Measurements from ENCODE around the gene GPRIN2. TPM values are rescaled to one million over a fixed set of nuclear protein-coding genes. Genes with fewer than 3 reads are reported as not detected.
A peak's percentile ranks its signal among the peaks of the same experiment; 100 is the strongest.
"Not testable (repeated sequence)": the region's sequence is repeated elsewhere in the genome, so short reads cannot be mapped to it uniquely, and the experiment has no call there.

Gene GPRIN2
- total RNA-seq, 2 experiments from 2014 or later = not detected

DNA sequence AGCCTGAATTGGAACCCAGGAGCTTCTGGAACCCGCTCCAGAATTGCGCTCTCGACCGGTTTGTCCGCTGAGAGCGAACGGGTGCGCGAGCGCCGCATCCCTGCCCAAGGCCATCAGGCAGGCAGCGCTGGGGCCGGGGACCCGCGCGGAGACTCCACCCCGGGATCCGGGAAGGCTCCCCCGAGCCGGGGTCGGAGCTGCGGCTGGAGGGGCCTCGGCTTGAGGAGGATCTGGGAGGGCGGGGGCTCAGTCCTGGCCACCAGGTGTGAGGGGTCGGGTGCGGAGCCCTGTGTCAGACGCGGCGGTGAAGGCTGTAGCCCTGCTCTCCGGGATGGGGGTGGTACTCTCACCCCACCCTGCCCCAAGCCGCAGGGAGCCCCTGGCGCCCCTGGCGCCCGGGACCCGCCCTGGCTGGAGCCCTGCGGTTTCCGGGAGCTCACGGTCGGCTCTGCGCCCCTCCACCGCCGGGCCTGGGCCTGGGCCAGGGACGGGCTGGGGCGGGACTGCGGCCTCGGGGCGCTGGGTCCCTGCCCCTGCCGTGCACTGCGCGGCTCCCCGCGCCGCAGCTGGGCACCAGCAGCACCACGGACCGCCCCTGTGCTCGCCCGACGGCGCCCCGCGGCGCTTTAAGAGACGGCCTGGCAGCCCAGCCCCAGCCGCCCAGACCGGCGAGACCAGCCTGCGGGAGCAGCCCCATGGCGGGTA is 22.2 kb upstream of the GPRIN2 start, which contains the start of gene SYT15:
Gene SYT15, plus strand, starts transcription at position 655 of the 705 bp plus-strand sequence. Its CDS starts 41 bp downstream, at position 696.
- not testable (repeated sequence) for H3K36me3 Mint-ChIP-seq, DNase-seq, H3K27me3 Mint-ChIP-seq, H3K4me1 Mint-ChIP-seq, H3K27ac Mint-ChIP-seq, H3K4me3 Mint-ChIP-seq, H3K9me3 Mint-ChIP-seq

GRCh38 chr10:46577624-46578473 is 21.4 kb upstream of the GPRIN2 start:
- H3K9me3 Mint-ChIP-seq, H3K36me3 Mint-ChIP-seq, H3K4me3 Mint-ChIP-seq, H3K4me1 Mint-ChIP-seq, H3K27me3 Mint-ChIP-seq, DNase-seq, H3K27ac Mint-ChIP-seq: not testable (repeated sequence)

DNA sequence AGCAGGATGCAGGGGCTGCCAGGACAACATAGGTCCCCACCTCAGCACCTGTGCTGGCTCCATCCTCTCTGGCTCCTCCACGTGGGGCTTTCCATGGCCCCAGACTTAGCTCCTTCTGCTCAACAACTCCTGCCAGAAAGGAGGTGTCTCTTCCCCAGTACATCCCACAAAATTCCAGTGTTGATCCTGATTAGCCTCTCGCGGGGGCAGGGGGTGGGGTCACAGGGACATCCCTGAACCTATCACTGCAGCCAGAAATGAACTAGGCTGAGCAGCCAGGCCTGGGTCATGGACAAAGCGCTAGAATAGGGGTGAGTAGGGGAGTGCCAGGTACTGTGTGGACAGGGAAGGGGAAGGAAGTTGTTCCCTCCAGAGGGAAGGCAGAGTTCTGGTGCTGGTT is 17.4 kb upstream of the GPRIN2 start:
- H3K4me1 Mint-ChIP-seq, H3K9me3 Mint-ChIP-seq, H3K27ac Mint-ChIP-seq, H3K27me3 Mint-ChIP-seq, DNase-seq, H3K36me3 Mint-ChIP-seq, H3K4me3 Mint-ChIP-seq: not testable (repeated sequence)

GRCh38 chr10:46573314-46573713 is 16.9 kb upstream of the GPRIN2 start:
- DNase-seq, H3K27ac Mint-ChIP-seq, H3K27me3 Mint-ChIP-seq, H3K4me3 Mint-ChIP-seq, H3K9me3 Mint-ChIP-seq, H3K4me1 Mint-ChIP-seq, H3K36me3 Mint-ChIP-seq: not testable (repeated sequence)

DNA sequence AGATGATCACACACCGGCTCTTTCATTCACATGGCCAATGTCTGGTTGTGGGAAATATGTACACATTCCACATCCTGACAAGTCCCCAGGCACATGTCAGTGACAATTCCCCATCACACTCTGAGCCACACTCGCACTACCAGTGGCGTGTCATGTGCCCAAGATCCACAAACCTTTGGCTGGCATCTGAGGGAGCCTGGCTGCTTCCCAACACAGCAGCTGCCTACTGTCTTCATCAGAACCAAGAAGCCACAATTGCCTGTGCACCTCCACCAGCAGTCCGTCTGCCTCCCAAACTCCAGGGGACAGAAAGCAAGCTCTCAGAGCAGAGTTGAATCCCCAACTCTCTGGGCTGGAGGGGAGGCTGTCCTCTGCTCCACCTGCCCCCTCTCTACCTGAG is 16.3 kb upstream of the GPRIN2 start:
- not testable (repeated sequence) for H3K27me3 Mint-ChIP-seq, H3K4me3 Mint-ChIP-seq, DNase-seq

DNA sequence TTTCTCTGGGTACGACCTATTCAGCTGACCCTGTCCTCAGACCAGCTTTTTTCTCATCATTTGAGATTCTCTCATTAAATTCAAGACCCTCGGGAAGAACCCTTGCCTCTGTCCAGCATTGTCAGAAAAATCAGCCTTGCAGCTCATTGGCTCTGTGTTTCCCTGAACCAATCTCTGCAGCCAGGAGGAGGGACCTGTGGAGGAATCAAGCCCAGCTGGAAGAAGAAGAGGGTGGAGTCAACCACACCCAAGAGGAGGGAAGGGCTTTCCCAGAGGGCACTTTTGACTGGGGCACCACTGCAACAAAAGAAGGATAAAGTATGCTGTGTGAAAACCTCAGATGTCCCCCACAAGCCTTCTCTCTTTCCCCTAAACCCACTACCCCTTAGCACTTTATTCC is 14.2 kb upstream of the GPRIN2 start:
- not testable (repeated sequence) for H3K4me3 Mint-ChIP-seq, H3K9me3 Mint-ChIP-seq, H3K27ac Mint-ChIP-seq, H3K27me3 Mint-ChIP-seq, H3K4me1 Mint-ChIP-seq, DNase-seq, H3K36me3 Mint-ChIP-seq

More for the DNA sequence above, 16.3 kb upstream of the GPRIN2 start:
- H3K27ac Mint-ChIP-seq, H3K4me1 Mint-ChIP-seq, H3K36me3 Mint-ChIP-seq, H3K9me3 Mint-ChIP-seq: not testable (repeated sequence)

DNA sequence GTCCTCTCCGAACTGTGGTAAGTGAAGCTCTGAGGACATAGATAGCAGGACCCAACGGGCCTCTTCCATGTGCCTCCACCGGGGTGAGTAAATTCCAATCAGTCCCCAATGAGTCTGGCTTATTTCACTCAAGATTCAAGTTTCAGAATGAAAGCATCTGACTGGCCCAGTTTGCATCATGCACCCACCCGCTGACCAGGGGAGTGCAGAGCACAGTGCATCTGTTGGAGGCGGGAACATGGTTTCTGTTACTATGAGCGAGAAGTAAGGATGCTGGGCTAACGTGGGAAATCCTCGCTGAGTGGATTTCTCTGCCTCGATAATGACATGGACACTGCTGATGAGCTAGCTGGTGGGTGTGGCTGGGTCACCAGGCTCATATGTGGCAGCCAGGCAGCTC is 10.7 kb upstream of the GPRIN2 start:
- DNase-seq, H3K4me3 Mint-ChIP-seq, H3K36me3 Mint-ChIP-seq: not testable (repeated sequence)

GRCh38 chr10:46565591-46566332 is 9.3 kb upstream of the GPRIN2 start:
- not testable (repeated sequence) for H3K4me1 Mint-ChIP-seq, H3K4me3 Mint-ChIP-seq, H3K27me3 Mint-ChIP-seq, H3K36me3 Mint-ChIP-seq, H3K9me3 Mint-ChIP-seq, H3K27ac Mint-ChIP-seq
- peak; percentile 39 for DNase-seq

More for the DNA sequence above, 10.7 kb upstream of the GPRIN2 start:
- not testable (repeated sequence) for H3K4me1 Mint-ChIP-seq, H3K27me3 Mint-ChIP-seq, H3K27ac Mint-ChIP-seq, H3K9me3 Mint-ChIP-seq

- Mint-ChIP-seq H3K36me3 (no peaks in the 10 kb centered on the region), H3K9me3 (no peaks in the 10 kb centered on the region), H3K27me3 (no peaks in the 10 kb centered on the region), H3K27ac (no peak overlapping the region), H3K4me3 (no peak overlapping the region), H3K4me1 (peaks cover 5% of the 10 kb centered on the region)
- DNase-seq = no peak
Observed at GRCh38 chr10:46560952-46561351, 4.5 kb upstream of the GPRIN2 start.

- Mint-ChIP-seq H3K36me3 (no peaks in the 10 kb centered on the region), H3K4me1 (peaks cover 5% of the 10 kb centered on the region), H3K27me3 (no peaks in the 10 kb centered on the region), H3K27ac (no peak overlapping the region), H3K4me3 (no peak overlapping the region), H3K9me3 (no peaks in the 10 kb centered on the region)
- no peak for DNase-seq
Observed at GRCh38 chr10:46560381-46560780, 3.9 kb upstream of the GPRIN2 start.

DNA sequence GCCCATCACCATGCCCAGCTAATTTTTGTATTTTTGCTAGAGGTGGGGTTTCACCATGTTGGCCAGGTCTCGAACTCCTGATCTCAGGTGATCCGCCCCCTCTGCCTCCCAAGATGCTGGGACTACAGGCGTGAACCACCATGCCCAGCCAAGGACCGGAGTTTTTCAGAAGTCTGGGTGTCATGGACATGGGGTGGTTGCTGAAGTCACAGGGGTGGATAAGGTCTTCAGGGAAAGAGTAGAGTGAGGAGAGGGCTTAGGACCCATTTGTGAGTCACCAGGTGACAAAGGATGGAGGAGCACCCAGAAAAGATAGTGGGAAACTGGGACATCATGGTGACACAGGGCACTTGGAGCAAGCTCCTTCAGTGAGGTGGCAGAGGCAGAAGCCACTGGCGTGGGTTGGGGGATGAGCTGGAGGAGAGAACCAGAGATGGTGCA is 2.8 kb upstream of the GPRIN2 start:
- no peak overlapping the region for H3K27ac Mint-ChIP-seq
- DNase-seq = no peak
- peaks cover 5% of the 10 kb centered on the region for H3K4me1 Mint-ChIP-seq
- H3K27me3 Mint-ChIP-seq = no peaks in the 10 kb centered on the region
- H3K4me3 Mint-ChIP-seq = no peak overlapping the region
- no peaks in the 10 kb centered on the region for H3K36me3 Mint-ChIP-seq
- no peaks in the 10 kb centered on the region for H3K9me3 Mint-ChIP-seq

- Mint-ChIP-seq H3K36me3 (no peaks in the 10 kb centered on the region), H3K9me3 (no peaks in the 10 kb centered on the region), H3K27ac (no peak overlapping the region), H3K27me3 (no peaks in the 10 kb centered on the region), H3K4me3 (no peak overlapping the region), H3K4me1 (peaks cover 5% of the 10 kb centered on the region)
- no peak for DNase-seq
Observed at GRCh38 chr10:46558392-46559185, 2.1 kb upstream of the GPRIN2 start.

- H3K27ac Mint-ChIP-seq = no peak overlapping the region
- H3K4me3 Mint-ChIP-seq = no peak overlapping the region
- no peaks in the 10 kb centered on the region for H3K36me3 Mint-ChIP-seq
- no peaks in the 10 kb centered on the region for H3K27me3 Mint-ChIP-seq
- peaks cover 5% of the 10 kb centered on the region for H3K4me1 Mint-ChIP-seq
- DNase-seq = no peak
- no peaks in the 10 kb centered on the region for H3K9me3 Mint-ChIP-seq
Observed at GRCh38 chr10:46558122-46558391, 1.6 kb upstream of the GPRIN2 start.

DNA sequence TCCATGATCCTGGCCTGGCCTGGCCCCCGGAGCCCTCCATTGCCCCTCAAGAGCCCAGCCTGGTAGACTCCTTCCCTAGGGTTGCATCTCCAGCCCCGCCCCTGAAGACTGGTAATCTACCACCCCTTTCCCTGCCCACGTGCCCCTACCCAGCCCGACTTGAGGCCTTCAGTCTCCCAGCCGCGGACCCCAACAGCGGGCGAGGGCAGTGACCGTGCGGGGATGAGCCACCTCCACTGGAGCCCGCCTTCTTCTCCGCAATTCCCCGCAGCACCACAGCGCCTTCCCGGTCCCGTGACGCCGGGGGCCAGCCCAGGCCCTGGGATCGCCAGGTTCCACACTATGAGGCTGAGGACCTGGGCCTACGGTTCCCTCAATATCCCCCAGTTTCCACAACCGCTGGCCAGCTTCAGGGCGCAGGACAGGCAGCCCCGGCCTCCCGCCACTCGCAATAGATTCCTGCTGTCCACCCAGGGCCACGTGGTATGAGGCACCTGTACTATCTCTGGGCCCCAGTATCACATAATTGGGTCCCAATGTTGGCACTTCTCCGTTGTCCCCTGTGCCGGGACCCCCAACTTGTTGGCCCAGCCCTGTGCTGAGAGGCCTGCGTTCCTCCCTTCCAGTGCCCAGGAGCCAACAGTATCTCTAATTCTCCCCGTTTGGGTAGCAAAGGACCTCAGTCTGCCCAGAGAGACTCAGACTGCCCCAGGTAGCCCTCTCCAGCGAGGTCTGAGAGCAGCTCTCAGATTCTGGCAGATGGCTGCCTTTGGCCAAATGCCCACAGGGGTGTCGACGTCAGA is 1.1 kb upstream of the GPRIN2 start:
- DNase-seq = no peak
- Mint-ChIP-seq H3K4me1 (peaks cover 5% of the 10 kb centered on the region), H3K4me3 (peak overlapping the region; percentile 60), H3K27me3 (no peaks in the 10 kb centered on the region), H3K9me3 (no peaks in the 10 kb centered on the region), H3K27ac (no peak overlapping the region), H3K36me3 (no peaks in the 10 kb centered on the region)
